HepG2 (cell line): ENCODE data around the gene CORO1C.

Experiments
- JUN ChIP-seq: sonication (generic); formaldehyde crosslinking; IDR thresholded peaks from 2 replicates; pipeline ENCODE4 v1.4.0; 2020; ENCODE audit warnings: mild to moderate bottlenecking, missing genetic modification reagents
- POLR2A ChIP-seq, 2 experiments: IDR thresholded peaks; 2 replicates each; pipeline ENCODE4 v1.6.1; 2011; ENCODE audit warnings: low read depth in 2 of 2, low read length in 2 of 2, mild to moderate bottlenecking in 1 of 2, moderate library complexity in 1 of 2; ENCODE audit not compliant: insufficient read depth in 1 of 2
- ZNF124 ChIP-seq: sonication (generic); formaldehyde crosslinking; IDR thresholded peaks from 2 replicates; pipeline ENCODE4 v1.4.0; 2020; ENCODE audit warnings: missing genetic modification reagents

GRCh38 chr12:108731866-108732461 lies 646 bp upstream of the CORO1C start:
- TF ChIP-seq JUN (CRISPR knock-in tag) (no peak), POLR2A (IDR thresholded peaks at IDR 0.05; ENCODE audit: insufficient read depth in 1 of 2, low read depth in 2 of 2, low read length in 2 of 2) (peak; percentile 62 to 68; a peak in 3 of 4 replicates), ZNF124 (0 out of 2 replicates have a peak, but pooled peaks have one; percentile 35)
